GM21515 (cell line): ENCODE results near the gene CNOT8.

ENCODE experiments used
- ATAC-seq: cut with Tn5 transposase; IDR thresholded peaks from one replicate; pipeline ENCODE4 v1.9.1; 2021; ENCODE audit not compliant: unreplicated experiment

The CNOT8 gene

GRCh38 chr5:154916874-154917273 lies 58.4 kb downstream of the CNOT8 start:
- ATAC-seq: no peak

DNA sequence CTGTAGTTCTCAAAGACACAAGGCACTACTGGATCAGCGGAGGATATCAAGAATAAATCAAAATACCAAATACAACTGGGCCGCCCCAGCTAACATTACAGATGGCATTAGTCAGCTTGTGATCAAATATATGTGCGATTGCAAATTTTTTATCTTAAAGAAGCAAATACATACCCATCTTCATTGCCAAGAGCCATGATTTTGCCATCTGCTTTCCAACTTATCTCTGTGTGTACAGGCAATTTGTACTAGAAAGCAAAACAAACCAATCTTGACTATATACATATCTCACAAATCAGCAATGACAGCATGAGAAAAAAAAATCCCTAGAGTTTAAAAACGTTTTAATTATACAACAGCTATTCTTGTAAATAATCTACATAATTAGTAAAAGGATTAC lies 59.3 kb downstream of the CNOT8 start:
- no peak for ATAC-seq

DNA sequence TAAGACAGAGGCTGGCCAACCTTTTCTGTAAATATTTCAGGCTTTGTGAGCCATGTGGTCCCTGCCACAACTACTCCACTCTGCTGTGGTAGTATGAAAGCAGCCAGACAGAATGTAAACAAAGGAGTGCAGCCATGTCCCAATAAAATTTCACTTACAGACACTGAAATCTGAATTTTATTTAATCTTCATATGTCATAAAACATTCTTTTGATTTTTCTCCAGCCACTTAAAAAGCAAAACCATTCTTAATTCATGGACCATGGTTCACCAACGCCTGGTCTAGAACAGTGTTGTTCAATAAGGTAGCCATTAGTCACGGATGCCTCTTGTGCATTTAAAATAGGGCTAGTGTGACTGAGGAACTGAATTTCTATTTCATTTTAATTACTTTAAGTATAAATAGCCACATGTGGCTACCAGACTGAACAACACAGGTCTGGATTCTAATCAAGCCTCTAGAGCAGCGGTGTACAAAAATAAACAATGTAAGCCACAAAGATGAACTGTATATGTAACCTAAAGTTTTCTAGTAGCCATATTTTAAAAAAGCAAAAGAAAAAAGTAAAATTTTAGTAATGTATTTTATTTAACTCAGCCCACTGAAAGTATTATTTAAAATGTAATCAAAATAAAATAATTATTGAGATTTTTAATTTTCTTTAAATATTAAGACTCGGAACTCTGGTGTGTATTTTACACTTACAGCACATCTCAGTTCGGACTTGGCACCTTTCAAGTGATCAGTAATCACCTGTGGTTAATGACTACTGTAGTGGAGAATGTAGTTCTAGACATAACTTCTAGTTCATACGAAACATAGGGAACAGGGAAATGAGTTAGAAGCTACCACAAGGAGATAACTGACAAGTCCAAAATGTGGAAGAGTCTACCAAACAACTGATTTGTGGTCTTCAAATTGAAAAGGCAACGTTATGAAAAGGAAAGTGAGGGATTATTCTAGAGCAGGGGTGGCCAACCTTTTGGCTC lies 65.3 kb downstream of the CNOT8 start:
- ATAC-seq: no peak
